ENCODE data around the gene SYT17.
A peak's percentile ranks its signal among the peaks of the same experiment; 100 is the strongest.

Gene SYT17

GRCh38 chr16:19152042-19152441 lies 16.0 kb upstream of the SYT17 start:
- no peak overlapping the region for H3K4me3 ChIP-seq (ENCODE audit: low read depth, low read length)
- no peak for TF ChIP-seq CTCF (IDR thresholded peaks at IDR 0.05; ENCODE audit: low read depth, low read length)
- TF ChIP-seq MYC (IDR thresholded peaks at IDR 0.05; ENCODE audit: low read depth, low read length): no peak
- TF ChIP-seq POLR2A (IDR thresholded peaks at IDR 0.05; ENCODE audit: extremely low read depth, insufficient read length): no peak
- no peak for TF ChIP-seq MAX (IDR thresholded peaks at IDR 0.05; ENCODE audit: low read depth, low read length)
- no peak for DNase-seq (ENCODE audit: low read depth)

DNA sequence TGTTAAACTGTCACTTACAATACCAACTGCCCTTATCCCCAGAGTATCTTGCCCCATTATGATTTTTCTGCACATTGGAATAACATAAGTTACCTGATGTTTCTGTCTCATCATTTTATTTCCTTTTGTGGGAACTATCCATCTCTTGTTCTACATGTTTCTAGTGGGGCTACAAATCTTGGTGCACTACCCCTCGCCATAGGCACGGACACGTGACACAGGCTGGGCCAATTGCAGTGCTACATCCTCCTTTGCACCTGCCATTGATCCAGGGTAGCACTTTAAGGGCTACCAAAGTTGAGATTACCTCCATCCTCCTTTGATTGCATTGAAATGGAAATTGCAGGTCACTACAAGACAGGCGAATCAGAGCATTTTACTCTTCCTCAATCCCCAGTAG lies 14.2 kb upstream of the SYT17 start:
- TF ChIP-seq POLR2A (IDR thresholded peaks at IDR 0.05; ENCODE audit: extremely low read depth, insufficient read length): no peak
- no peak for TF ChIP-seq MAX (IDR thresholded peaks at IDR 0.05; ENCODE audit: low read depth, low read length)
- no peak for TF ChIP-seq MYC (IDR thresholded peaks at IDR 0.05; ENCODE audit: low read depth, low read length)
- no peak for TF ChIP-seq CTCF (IDR thresholded peaks at IDR 0.05; ENCODE audit: low read depth, low read length)
- DNase-seq (ENCODE audit: low read depth): peak; percentile 48
- H3K4me3 ChIP-seq (ENCODE audit: low read depth, low read length): no peak overlapping the region

DNA sequence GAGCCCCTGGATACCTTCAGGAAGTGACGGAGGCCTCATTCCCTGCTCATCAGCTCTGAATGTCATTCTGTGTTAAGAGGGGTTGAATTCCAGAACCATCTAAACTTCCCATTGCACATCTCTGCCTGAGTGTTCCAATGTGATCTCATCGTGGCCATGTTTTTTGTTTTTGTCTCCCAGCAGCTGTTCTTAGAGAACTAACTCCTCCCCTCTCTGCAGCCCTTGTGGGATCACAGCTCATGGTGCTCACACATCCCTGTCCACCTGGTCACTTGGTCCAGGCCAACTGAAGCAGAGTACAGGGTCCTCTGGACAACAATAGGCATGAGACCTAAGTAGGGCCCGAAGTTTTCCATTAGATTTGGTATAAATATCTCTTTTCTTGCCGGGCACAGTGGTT lies 6.0 kb upstream of the SYT17 start:
- no peak for DNase-seq (ENCODE audit: low read depth)
- TF ChIP-seq CTCF (IDR thresholded peaks at IDR 0.05; ENCODE audit: low read depth, low read length) (no peak), POLR2A (IDR thresholded peaks at IDR 0.05; ENCODE audit: extremely low read depth, insufficient read length) (no peak), MAX (IDR thresholded peaks at IDR 0.05; ENCODE audit: low read depth, low read length) (no peak), MYC (IDR thresholded peaks at IDR 0.05; ENCODE audit: low read depth, low read length) (no peak)
- no peak overlapping the region for H3K4me3 ChIP-seq (ENCODE audit: low read depth, low read length)

DNA sequence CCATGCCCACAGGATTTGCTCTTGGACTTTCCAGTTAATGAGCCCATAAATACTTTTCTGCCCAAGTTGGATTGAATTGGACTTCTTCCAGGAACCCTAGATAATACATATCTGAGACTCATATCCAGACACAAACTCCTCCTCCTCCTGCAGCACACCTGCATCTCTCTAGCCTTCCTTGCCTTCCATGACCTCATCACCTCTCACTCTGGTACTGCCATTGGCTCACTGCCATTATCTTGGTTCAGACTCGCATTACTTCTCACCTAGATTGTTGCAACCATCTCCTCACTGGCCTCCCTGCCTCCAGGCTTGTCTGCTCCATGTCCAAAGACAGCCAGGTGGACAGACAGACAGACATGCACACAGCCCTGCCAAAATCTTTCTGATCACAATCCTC lies 4.8 kb upstream of the SYT17 start:
- H3K4me3 ChIP-seq (ENCODE audit: low read depth, low read length): no peak overlapping the region
- DNase-seq (ENCODE audit: low read depth): no peak
- no peak for TF ChIP-seq MYC (IDR thresholded peaks at IDR 0.05; ENCODE audit: low read depth, low read length)
- TF ChIP-seq CTCF (IDR thresholded peaks at IDR 0.05; ENCODE audit: low read depth, low read length): no peak

DNA sequence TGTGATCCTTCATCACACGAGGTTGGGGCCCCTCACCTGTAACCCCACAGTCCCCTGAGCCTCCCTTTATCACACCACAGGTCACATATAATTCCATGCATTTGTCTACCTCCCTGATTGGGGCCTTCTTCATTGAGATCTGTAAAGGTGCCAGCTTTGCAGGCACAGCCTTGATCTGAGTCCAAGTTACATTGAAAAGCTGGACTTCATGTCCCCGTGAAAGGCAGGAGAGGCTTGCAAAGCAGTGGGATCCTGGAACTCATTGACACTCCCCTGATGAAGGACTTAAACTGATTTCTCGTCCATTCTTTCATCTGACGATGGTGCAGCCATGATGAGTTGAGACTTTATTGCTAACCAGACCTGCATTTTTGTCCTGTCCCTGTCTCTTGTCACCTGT lies 3.8 kb upstream of the SYT17 start:
- TF ChIP-seq MYC (IDR thresholded peaks at IDR 0.05; ENCODE audit: low read depth, low read length): no peak
- TF ChIP-seq CTCF (IDR thresholded peaks at IDR 0.05; ENCODE audit: low read depth, low read length): no peak
- TF ChIP-seq POLR2A (IDR thresholded peaks at IDR 0.05; ENCODE audit: extremely low read depth, insufficient read length): no peak
- TF ChIP-seq MAX (IDR thresholded peaks at IDR 0.05; ENCODE audit: low read depth, low read length): no peak
- DNase-seq (ENCODE audit: low read depth): no peak

DNA sequence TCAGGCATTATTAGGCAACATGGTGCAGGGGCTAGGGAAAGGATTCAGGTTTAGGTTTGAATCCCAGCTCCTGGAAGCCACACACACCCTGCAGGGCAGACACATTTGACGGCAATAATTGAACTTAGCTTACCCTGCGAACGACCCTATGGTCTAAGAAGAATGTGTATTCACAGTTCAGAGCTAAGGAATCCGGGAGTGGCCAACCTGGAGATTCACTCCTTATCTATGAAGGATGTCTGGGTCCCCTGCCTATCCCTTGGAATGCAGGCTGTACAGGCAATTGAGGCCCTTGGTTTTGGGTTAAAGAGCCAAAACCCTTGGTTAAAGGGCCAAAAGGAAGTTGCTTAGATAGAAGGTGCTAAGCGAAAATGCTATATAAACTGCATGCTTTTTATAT lies 2.9 kb upstream of the SYT17 start:
- TF ChIP-seq CTCF (IDR thresholded peaks at IDR 0.05; ENCODE audit: low read depth, low read length) (no peak), MYC (IDR thresholded peaks at IDR 0.05; ENCODE audit: low read depth, low read length) (no peak)
- DNase-seq (ENCODE audit: low read depth): no peak
- H3K4me3 ChIP-seq (ENCODE audit: low read depth, low read length): no peak overlapping the region

More for the DNA sequence above, 3.8 kb upstream of the SYT17 start:
- no peak overlapping the region for H3K4me3 ChIP-seq (ENCODE audit: low read depth, low read length)

Measured in NB4 (cell line).